ENCODE measurements around the gene S1PR1.

The S1PR1 gene

DNA sequence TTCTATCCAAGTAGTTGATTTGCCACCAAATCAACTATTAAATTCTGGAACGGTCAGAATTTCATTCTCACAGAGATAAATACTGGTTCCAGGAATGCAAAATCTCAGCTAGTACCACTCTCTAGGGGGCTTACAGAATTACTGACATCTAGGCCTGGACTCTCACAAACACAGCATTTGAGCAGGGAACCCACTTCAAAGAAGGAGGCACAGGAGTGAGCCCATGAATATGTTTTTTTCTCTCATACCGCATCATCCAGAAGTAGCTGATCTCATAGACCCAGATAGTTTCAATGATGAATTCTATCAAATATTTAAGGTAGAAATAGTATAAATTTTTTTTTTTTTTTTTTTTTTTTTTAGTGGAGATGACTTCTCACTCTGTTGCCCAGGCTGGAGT lies 32.1 kb downstream of the S1PR1 start:
- H3K9ac ChIP-seq (ENCODE audit: low read depth, low read length), result no peak overlapping the region
- no peaks in the 10 kb centered on the region for H3K36me3 ChIP-seq (ENCODE audit: control insufficient read depth, insufficient read depth, low read length)
- no peaks in the 10 kb centered on the region for H3K27me3 ChIP-seq (ENCODE audit: control insufficient read depth, insufficient read depth, low read length)
- H3K4me1 ChIP-seq (ENCODE audit: control insufficient read depth, insufficient read depth, low read length), result no peaks in the 10 kb centered on the region
- H3K9me3 ChIP-seq (ENCODE audit: control insufficient read depth, insufficient read depth, low read length), result no peaks in the 10 kb centered on the region
- no peak overlapping the region for H3K4me3 ChIP-seq (ENCODE audit: low read depth, low read length)

DNA sequence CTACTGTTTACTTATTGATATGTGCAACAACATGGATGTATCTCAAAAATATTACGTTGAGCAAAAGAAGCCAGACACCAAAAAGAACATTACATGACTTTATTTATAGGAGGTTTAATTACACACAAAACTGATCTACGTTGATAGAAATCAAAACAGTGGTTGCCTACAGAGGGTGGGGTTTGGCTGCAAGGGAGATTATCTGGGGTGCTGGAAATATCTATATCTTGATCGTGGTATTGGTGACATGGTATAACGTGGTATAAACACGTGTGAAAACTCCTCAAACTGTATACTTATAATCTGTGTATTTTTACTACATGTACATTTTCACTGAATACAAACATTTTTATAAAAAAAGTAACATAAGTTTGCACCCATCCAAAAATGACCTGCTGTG lies 38.9 kb downstream of the S1PR1 start:
- Histone ChIP-seq H3K4me1 (ENCODE audit: control insufficient read depth, insufficient read depth, low read length) (no peaks in the 10 kb centered on the region), H3K9me3 (ENCODE audit: control insufficient read depth, insufficient read depth, low read length) (no peaks in the 10 kb centered on the region), H3K4me3 (ENCODE audit: low read depth, low read length) (no peak overlapping the region), H3K36me3 (ENCODE audit: control insufficient read depth, insufficient read depth, low read length) (no peaks in the 10 kb centered on the region), H3K9ac (ENCODE audit: low read depth, low read length) (no peak overlapping the region), H3K27me3 (ENCODE audit: control insufficient read depth, insufficient read depth, low read length) (no peaks in the 10 kb centered on the region)

DNA sequence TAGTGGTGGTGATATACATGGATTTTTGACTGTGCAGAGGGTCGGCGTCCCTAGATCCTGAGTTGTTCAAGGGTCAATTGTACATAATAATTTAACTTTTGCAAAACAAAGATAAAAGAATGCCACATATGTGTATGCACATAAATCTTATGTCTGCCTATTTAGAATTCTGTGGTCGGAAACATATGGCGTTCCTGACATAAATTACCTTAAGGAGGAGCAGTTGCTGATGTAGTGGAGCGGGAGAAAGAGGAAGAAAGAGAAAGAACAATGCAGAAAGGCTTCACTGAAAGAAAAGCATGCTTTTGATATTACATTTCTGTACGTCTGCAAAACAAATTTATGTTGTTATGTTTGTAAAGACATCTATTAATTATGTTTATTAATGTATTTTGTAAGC lies 40.0 kb downstream of the S1PR1 start:
- no peaks in the 10 kb centered on the region for H3K9me3 ChIP-seq (ENCODE audit: control insufficient read depth, insufficient read depth, low read length)
- no peak overlapping the region for H3K4me3 ChIP-seq (ENCODE audit: low read depth, low read length)
- H3K4me1 ChIP-seq (ENCODE audit: control insufficient read depth, insufficient read depth, low read length), result no peaks in the 10 kb centered on the region
- no peak overlapping the region for H3K9ac ChIP-seq (ENCODE audit: low read depth, low read length)
- H3K27me3 ChIP-seq (ENCODE audit: control insufficient read depth, insufficient read depth, low read length), result no peaks in the 10 kb centered on the region
- H3K36me3 ChIP-seq (ENCODE audit: control insufficient read depth, insufficient read depth, low read length), result no peaks in the 10 kb centered on the region

DNA sequence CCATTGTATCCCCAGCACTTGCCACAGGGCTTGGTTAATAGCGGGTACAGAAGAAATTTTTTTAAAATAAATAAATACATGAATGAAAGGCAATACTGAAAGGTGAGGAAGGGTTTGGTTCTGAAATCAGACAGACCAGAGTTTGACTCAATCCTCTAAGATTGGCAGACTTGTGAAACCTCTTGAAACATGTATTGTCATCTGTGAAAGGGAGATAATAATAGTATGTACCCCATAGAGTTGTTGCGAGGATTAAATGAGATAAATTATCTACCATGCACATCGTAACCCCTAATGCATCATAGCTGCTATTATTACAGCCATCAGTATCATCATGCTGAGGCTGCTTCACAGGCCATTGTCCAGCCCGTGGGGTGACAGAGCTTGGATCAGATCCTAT lies 41.4 kb downstream of the S1PR1 start:
- H3K9ac ChIP-seq (ENCODE audit: low read depth, low read length), result no peak overlapping the region
- no peaks in the 10 kb centered on the region for H3K27me3 ChIP-seq (ENCODE audit: control insufficient read depth, insufficient read depth, low read length)
- H3K9me3 ChIP-seq (ENCODE audit: control insufficient read depth, insufficient read depth, low read length), result no peaks in the 10 kb centered on the region
- H3K4me1 ChIP-seq (ENCODE audit: control insufficient read depth, insufficient read depth, low read length), result no peaks in the 10 kb centered on the region
- no peak overlapping the region for H3K4me3 ChIP-seq (ENCODE audit: low read depth, low read length)
- no peaks in the 10 kb centered on the region for H3K36me3 ChIP-seq (ENCODE audit: control insufficient read depth, insufficient read depth, low read length)

DNA sequence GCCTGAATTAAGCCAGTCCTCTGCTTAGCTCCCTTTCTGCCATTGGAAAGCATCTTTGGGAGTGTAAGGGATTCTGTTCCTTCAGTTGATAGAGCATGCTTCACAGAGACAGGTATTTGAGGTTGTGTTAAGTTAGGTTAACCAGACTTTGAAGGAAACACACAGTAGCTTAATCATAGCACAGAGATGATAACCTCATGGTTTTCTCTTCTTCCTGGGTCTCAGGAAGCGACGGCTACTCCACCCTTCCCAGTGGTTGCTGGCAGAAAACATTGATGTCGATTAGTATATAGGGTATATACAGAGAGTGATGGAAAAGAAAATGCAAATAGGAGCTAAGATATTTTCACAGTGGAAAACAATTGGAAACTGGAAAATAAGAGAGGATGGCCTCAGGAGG lies 42.0 kb downstream of the S1PR1 start:
- Histone ChIP-seq H3K27me3 (ENCODE audit: control insufficient read depth, insufficient read depth, low read length) (no peaks in the 10 kb centered on the region), H3K4me1 (ENCODE audit: control insufficient read depth, insufficient read depth, low read length) (no peaks in the 10 kb centered on the region), H3K9ac (ENCODE audit: low read depth, low read length) (no peak overlapping the region), H3K4me3 (ENCODE audit: low read depth, low read length) (no peak overlapping the region), H3K36me3 (ENCODE audit: control insufficient read depth, insufficient read depth, low read length) (no peaks in the 10 kb centered on the region), H3K9me3 (ENCODE audit: control insufficient read depth, insufficient read depth, low read length) (no peaks in the 10 kb centered on the region)

DNA sequence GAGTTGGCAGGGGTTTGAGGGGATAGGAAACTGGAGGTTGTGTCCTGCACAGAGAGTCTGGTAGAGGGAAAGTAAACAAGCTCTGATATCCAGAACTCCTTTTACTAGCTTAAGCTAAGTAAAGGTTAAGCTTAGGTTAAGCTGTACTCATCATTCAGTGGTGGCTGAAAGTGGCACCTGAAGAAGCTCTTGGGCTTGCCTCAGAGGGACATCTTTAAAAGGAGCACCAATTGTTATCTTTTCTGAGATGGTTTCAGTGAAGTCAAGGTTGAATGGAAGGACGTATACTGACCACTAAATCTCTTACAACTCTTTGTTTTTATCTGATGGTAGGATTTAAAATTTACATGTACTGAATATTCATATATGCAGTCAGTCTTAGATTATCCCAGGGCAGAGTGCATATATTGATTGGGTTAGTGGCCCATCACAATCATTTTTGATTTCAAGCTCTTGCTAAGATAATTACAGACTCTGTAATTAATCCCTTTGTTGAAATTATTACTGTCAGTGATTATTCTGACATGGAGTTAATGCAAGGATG lies 43.3 kb downstream of the S1PR1 start:
- Histone ChIP-seq H3K4me3 (ENCODE audit: low read depth, low read length) (no peak overlapping the region), H3K27me3 (ENCODE audit: control insufficient read depth, insufficient read depth, low read length) (no peaks in the 10 kb centered on the region), H3K4me1 (ENCODE audit: control insufficient read depth, insufficient read depth, low read length) (no peaks in the 10 kb centered on the region), H3K9me3 (ENCODE audit: control insufficient read depth, insufficient read depth, low read length) (no peaks in the 10 kb centered on the region), H3K9ac (ENCODE audit: low read depth, low read length) (no peak overlapping the region), H3K36me3 (ENCODE audit: control insufficient read depth, insufficient read depth, low read length) (no peaks in the 10 kb centered on the region)

DNA sequence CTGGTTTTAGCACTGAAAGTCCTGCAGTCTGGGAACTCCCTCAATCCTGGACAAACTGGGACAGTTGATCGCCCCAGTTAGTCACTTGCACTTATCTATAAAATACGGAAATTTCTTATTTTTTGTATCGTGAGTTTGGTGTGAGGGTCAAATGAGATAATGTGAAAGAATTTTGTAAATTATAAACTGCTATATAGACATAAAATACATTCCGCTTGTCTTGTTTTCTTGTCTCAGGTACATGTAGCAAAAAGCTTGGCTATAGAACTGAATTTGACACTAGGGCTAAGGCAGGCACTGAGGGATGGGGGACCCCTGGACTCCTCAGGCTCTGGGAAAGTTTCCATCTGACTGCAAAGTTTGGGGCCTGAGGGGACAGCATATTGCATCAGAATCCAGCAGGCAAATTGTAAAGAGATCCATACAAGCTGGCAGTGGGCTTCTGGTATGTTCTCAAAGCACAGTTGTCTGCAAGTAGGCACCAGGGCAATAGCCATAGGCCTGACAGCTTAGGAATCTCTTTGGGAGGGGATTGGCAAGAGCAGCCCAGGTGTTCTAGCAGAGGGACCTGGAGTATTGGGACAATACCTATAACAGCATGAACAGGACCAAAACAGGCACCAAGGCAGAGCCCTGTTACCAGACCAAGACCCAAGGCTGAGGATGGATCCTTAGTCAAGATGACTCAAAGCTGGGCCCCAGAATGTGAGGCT lies 44.3 kb downstream of the S1PR1 start:
- Histone ChIP-seq H3K27me3 (ENCODE audit: control insufficient read depth, insufficient read depth, low read length) (no peaks in the 10 kb centered on the region), H3K4me3 (ENCODE audit: low read depth, low read length) (no peak overlapping the region), H3K36me3 (ENCODE audit: control insufficient read depth, insufficient read depth, low read length) (no peaks in the 10 kb centered on the region), H3K4me1 (ENCODE audit: control insufficient read depth, insufficient read depth, low read length) (no peaks in the 10 kb centered on the region), H3K9ac (ENCODE audit: low read depth, low read length) (no peak overlapping the region), H3K9me3 (ENCODE audit: control insufficient read depth, insufficient read depth, low read length) (no peaks in the 10 kb centered on the region)

DNA sequence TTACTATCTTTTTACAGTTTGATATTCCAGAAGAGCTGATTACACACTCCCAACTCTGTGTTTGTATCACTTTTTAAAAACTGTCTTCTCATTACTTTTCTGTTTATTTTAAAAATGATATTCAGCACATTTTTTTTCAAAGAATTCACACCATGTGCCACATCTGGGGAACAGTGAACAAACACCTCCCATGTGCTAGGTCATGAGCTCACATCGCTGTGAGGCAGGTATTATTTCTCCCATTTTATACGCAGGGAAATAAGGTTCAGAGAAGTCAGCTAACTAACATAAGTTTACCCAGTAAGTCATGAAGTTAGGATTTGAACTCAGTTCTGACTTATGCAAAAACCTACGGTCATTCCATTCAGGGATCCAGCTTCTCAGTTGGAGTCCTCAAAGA lies 44.9 kb downstream of the S1PR1 start:
- H3K4me3 ChIP-seq (ENCODE audit: low read depth, low read length), result no peak overlapping the region
- no peaks in the 10 kb centered on the region for H3K36me3 ChIP-seq (ENCODE audit: control insufficient read depth, insufficient read depth, low read length)
- no peaks in the 10 kb centered on the region for H3K27me3 ChIP-seq (ENCODE audit: control insufficient read depth, insufficient read depth, low read length)
- H3K9ac ChIP-seq (ENCODE audit: low read depth, low read length), result no peak overlapping the region
- no peaks in the 10 kb centered on the region for H3K4me1 ChIP-seq (ENCODE audit: control insufficient read depth, insufficient read depth, low read length)
- no peaks in the 10 kb centered on the region for H3K9me3 ChIP-seq (ENCODE audit: control insufficient read depth, insufficient read depth, low read length)

DNA sequence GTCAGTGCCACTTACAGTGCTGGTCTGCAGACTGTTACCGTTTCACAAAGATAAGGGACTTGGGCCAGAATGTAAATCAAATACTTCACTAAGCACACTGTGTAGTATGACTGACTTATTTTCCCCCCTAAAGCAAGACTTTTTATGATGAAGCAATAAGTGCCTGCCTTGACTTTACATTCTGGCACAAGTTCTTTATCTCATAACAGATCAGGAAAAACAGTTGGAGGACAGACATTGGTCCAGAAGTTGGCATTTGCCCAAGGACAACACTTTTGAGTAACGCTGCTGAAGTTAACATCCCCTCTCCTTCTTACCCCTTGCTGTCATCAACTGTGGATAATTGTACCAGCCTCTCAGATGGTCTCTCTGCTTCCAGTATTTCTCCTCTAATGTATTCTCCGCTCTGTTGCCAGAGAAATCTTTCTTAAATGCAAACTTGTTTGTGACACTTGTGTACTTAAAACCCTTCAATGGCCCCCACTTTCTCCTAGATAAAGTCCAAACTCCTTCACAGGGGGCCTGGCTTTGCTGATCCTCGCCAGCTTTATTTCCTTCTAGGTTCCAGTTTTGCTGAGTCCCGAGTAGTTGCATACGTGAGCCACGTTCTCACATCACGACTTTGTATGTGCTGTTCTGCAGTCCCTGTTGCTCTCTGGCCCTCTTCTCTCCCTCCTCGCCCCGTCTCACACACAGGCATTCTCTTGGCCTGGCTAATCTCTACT lies 45.7 kb downstream of the S1PR1 start:
- Histone ChIP-seq H3K9ac (ENCODE audit: low read depth, low read length) (no peak overlapping the region), H3K4me3 (ENCODE audit: low read depth, low read length) (no peak overlapping the region), H3K27me3 (ENCODE audit: control insufficient read depth, insufficient read depth, low read length) (no peaks in the 10 kb centered on the region), H3K4me1 (ENCODE audit: control insufficient read depth, insufficient read depth, low read length) (no peaks in the 10 kb centered on the region), H3K36me3 (ENCODE audit: control insufficient read depth, insufficient read depth, low read length) (no peaks in the 10 kb centered on the region), H3K9me3 (ENCODE audit: control insufficient read depth, insufficient read depth, low read length) (no peaks in the 10 kb centered on the region)

DNA sequence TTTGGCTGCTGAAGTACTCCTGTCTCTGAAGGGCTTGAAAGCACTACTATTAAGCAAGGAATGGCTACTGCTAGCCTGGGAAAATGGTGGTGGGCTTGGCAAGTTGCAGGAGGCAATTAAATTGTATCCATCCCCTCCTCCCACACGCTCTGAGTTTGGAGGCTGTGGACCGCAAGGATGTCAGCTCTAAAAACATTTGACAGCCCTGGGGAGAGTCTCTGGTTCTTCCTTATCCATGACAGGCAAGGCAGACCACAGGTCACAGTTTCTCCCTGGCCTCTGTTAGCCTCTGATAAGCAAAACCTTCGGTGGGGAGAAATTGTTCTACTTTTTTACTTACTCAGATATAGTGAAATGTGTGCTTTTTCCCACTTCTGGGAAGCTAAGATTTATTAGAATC lies 46.6 kb downstream of the S1PR1 start:
- no peaks in the 10 kb centered on the region for H3K4me1 ChIP-seq (ENCODE audit: control insufficient read depth, insufficient read depth, low read length)
- H3K27me3 ChIP-seq (ENCODE audit: control insufficient read depth, insufficient read depth, low read length), result no peaks in the 10 kb centered on the region
- no peaks in the 10 kb centered on the region for H3K9me3 ChIP-seq (ENCODE audit: control insufficient read depth, insufficient read depth, low read length)
- no peak overlapping the region for H3K4me3 ChIP-seq (ENCODE audit: low read depth, low read length)
- H3K36me3 ChIP-seq (ENCODE audit: control insufficient read depth, insufficient read depth, low read length), result no peaks in the 10 kb centered on the region
- H3K9ac ChIP-seq (ENCODE audit: low read depth, low read length), result no peak overlapping the region

DNA sequence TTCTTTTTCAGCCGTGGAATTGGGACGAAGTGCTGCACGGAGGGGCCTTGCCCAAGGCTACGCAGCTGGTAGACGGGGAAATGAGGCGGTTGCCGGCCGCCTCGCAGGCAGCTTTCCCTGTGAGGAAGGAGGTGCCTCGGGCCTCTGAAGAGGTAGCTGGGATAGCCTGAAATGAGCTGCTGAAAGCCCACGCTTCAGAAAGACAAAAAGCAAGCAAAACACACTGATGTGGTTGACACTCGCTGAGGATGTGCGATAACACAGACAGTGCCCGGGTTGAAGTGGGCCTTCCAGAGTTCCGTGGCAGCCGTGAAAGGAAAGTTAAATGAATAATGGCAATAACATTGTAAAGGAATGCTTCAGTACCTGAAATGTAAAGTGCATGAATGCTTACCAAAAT lies 47.2 kb downstream of the S1PR1 start:
- Histone ChIP-seq H3K4me3 (ENCODE audit: low read depth, low read length) (no peak overlapping the region), H3K9ac (ENCODE audit: low read depth, low read length) (no peak overlapping the region), H3K9me3 (ENCODE audit: control insufficient read depth, insufficient read depth, low read length) (no peaks in the 10 kb centered on the region), H3K4me1 (ENCODE audit: control insufficient read depth, insufficient read depth, low read length) (no peaks in the 10 kb centered on the region), H3K27me3 (ENCODE audit: control insufficient read depth, insufficient read depth, low read length) (no peaks in the 10 kb centered on the region), H3K36me3 (ENCODE audit: control insufficient read depth, insufficient read depth, low read length) (no peaks in the 10 kb centered on the region)

DNA sequence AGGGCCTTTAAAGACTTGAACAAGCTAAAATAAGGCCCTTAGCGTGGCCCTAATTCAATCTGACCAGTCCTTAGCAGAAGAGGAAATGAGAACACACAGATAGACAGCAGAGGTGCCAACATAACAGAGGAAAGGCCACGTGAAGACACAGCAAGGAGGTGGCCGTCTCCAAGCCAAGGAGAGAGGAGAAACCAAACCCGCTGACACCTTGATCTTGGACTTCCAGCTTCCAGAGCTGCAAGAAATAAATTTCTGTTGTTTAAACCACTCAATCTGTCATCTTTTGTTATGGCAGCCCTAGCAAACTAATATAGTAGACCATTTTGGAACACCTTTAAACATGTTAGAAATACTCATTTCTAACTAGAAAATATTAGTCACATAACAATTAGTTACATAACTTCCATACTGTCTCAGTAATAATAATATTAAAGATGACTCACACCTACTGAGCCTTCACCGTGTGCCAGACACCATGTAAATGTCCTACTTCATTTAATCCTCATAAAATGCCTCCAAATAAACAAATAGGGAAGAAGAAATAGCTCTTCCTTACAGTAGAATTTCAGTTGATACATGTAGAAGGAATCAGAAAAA lies 47.9 kb downstream of the S1PR1 start:
- H3K4me3 ChIP-seq (ENCODE audit: low read depth, low read length), result no peak overlapping the region
- H3K4me1 ChIP-seq (ENCODE audit: control insufficient read depth, insufficient read depth, low read length), result no peaks in the 10 kb centered on the region
- H3K36me3 ChIP-seq (ENCODE audit: control insufficient read depth, insufficient read depth, low read length), result no peaks in the 10 kb centered on the region
- no peaks in the 10 kb centered on the region for H3K27me3 ChIP-seq (ENCODE audit: control insufficient read depth, insufficient read depth, low read length)
- H3K9ac ChIP-seq (ENCODE audit: low read depth, low read length), result no peak overlapping the region
- no peaks in the 10 kb centered on the region for H3K9me3 ChIP-seq (ENCODE audit: control insufficient read depth, insufficient read depth, low read length)
